GM12891 (cell line): ENCODE data around the gene GSDME.

Experiments
- DNase-seq: peaks from one replicate; pipeline ENCODE4 v3.0.0; 2011; ENCODE audit warnings: low spot score; ENCODE audit not compliant: insufficient read length
- FAIRE-seq: peaks from 2 replicates; lab custom pipeline; 2011; peaks lifted over from hg19 to GRCh38; lab: Jason Lieb, UNC
- PAX5 ChIP-seq: IDR thresholded peaks from 2 replicates; pipeline ENCODE4 v1.6.1; 2011; ENCODE audit warnings: low read length, moderate library complexity, mild to moderate bottlenecking; ENCODE audit not compliant: insufficient read depth, severe bottlenecking
- POLR2A ChIP-seq: IDR thresholded peaks from 2 replicates; pipeline ENCODE4 v1.6.1; 2011; ENCODE audit warnings: low read depth, low read length, control low read depth
- POLR2AphosphoS5 ChIP-seq: IDR thresholded peaks from 2 replicates; pipeline ENCODE4 v1.6.1; 2011; ENCODE audit warnings: low read depth, low read length, control low read depth
- POU2F2 ChIP-seq: IDR thresholded peaks from 2 replicates; pipeline ENCODE4 v1.6.1; 2011; ENCODE audit warnings: low read depth, mild to moderate bottlenecking, control low read depth, low read length, moderate library complexity
- SPI1 ChIP-seq: IDR thresholded peaks from 2 replicates; pipeline ENCODE4 v1.6.1; 2011; ENCODE audit warnings: low read depth, low read length, control low read depth
- TAF1 ChIP-seq: IDR thresholded peaks from 2 replicates; pipeline ENCODE4 v1.6.1; 2011; ENCODE audit warnings: low read depth, low read length, control low read depth

Gene GSDME

DNA sequence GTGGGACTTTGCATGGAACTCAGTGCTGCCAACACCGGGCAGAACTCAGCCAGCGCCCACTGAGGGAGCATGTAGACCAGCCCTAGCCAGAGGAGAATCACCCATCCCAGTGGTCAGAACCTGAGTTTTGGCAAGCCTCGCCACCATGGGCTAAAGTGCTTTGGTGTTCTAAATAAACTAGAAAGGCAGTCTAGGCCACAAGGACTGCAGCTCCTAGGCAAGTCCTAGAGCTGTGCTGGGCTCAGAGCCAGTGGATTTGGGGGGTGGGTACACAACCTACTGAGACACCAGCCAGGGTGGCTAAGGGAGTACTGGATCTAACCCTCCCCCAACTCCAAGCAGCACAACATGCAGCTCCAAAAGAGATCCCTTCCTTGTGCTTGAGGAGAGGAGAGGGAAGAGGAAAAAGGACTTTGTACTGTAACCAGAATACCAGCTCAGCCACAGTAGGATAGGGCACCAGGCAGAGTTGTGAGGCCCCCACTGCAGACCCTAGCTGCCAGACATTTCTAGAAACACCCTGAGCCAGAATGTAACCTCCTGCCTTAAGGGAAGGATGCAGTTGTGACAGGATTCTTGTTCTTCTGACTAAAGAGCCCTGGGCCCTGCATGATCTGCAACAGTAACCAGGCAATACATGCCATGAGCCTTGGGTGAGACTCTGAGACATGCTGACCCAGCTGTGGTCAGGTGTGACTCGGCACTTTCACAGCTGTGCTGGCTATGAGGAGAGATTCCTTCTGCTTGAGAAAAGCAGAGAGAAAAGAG lies 24.4 kb downstream of the GSDME start:
- TF ChIP-seq POLR2A (no peak), TAF1 (no peak), PAX5 (no peak), POU2F2 (no peak), SPI1 (no peak), POLR2AphosphoS5 (no peak)
- DNase-seq (no peak), FAIRE-seq (peak; percentile 81)

DNA sequence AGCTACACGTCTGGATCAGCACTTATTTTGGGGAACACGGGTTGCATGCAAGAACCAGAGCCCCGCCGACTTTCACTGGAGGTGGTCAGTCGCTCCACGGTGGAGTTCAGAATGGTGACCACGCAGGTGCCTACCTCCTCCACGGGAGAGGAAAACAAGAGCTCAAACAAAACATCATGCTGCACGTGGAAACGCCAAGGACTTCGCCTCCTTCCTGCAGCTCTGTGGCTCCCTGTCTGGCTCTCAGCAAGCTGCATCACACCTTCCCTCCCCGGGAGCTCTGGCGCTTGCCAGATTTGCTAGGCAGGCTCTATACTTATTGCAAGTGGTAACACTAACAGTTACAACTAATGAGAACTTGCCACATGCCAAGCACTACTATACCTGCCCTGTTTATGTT lies 26.0 kb downstream of the GSDME start:
- no peak for FAIRE-seq
- TF ChIP-seq POU2F2 = no peak
- TF ChIP-seq POLR2AphosphoS5 = no peak
- TF ChIP-seq SPI1 = no peak
- no peak for TF ChIP-seq TAF1
- no peak for TF ChIP-seq POLR2A
- DNase-seq = no peak

DNA sequence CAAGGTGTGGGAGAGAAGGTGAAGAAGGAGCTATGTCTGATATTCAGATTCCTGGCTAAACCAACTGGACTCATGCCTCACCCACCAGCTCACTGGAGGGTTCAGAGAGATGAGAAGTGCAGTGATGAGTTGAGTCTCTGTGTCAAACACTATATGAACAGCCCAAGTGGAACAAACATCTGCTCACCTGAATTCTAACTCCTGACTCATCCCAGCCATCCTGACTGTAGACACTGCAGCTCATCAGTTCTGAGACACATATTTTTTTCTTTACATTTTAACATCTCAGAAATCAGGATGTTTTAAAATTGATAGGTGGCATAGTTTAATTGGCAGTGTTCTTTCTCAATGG lies 27.3 kb downstream of the GSDME start:
- FAIRE-seq (peak; percentile 86), DNase-seq (no peak)
- TF ChIP-seq PAX5 (no peak), POLR2A (no peak), TAF1 (no peak), SPI1 (no peak), POLR2AphosphoS5 (no peak), POU2F2 (no peak)

DNA sequence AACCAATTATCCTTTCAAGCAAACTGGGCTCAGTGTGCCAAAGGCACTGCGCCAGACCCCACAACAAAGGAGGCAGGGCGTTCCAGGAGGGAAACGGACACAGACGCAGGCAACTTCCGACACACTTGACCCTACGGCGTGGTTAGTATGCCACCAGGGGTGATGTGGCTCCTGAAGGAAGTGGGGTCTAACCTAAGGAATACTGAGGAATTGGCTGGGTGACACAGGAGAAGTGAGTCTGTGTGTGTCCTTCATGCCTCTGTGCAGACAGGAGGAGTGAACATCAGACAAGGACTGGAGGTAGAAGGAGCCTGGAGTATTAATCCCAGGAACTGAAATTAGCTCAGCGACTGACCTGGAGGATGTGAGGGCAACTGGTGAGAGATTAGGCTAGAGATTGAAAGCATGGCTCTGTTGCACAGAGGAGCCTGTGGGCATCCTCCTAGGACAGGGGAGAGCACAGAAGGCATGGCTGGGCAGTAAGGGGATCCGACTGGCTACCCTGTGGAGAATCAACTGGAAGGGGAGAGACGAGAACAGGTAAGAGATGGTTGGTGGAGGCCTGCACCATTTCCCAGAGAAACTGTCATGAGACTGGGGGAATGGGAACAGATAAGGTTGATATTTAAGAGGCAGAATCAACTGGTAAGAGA lies 27.8 kb downstream of the GSDME start:
- no peak for FAIRE-seq
- TF ChIP-seq POU2F2 (no peak), POLR2AphosphoS5 (no peak), TAF1 (no peak), PAX5 (no peak), POLR2A (no peak), SPI1 (no peak)
- DNase-seq = no peak

DNA sequence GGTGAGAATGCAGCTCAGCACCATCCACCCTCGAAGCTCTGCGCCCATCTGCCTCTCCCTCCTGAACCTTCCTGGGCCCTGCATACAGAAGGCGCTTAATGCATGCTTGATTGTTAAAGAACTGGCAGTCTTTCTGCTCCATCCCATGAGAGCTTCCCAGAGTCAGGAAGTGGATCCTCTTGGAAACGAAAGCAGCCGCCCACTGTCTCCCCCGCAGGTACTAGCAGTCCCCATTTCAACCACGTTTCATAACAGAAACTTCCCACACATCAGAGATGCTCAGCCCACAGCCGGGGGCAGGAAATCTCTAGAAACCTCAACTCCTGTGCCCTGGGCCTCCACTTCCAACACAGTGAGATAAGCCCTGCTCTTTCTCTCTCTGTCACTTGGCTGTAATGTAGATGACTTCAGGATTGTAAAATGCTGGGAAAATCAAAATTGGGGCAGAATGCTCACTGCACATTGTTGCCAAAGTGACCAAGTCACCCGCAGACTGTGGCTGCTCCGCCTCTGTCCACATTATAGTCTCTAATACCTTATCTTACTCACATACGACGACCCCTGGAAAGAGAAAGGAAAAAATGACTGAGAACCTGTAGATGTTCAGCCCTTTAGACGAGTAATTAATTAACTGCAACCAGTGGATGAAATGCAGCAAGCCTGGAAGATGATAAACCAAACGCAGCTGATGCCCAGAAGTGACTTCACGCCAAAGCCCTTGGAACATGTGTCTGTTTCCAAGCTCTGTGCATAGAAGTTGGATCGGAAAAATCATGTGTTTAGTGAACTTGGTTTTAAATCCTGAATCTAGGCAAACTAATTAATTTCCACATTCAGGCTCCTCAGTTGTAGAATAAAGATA lies 28.5 kb downstream of the GSDME start:
- peak; percentile 55 for FAIRE-seq
- TF ChIP-seq POLR2AphosphoS5 = no peak
- TF ChIP-seq PAX5 = no peak
- no peak for TF ChIP-seq POU2F2
- peak; percentile 17; the same call in 1 of the 2 replicates for TF ChIP-seq SPI1
- no peak for TF ChIP-seq TAF1
- DNase-seq = no peak

DNA sequence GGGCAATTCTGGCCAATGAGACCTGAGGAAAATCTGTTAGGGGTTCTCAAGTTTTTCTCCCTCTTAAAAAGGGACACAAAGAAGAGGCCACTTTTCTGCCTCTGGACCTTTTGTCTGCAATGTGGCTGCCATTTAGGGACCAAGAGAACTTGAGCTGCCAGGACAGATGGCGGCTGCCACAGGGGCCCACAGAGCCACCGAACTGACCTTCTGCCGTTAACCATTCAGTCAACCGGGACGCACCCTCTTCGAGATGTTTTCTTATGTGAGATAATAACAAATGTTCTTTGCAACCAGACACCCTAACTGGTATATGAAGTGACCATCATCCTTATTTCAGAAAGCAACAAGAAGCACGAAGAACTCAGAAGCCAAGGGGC lies 29.2 kb downstream of the GSDME start:
- FAIRE-seq (no peak), DNase-seq (no peak)
- TF ChIP-seq POU2F2 (no peak), TAF1 (no peak), SPI1 (no peak), POLR2AphosphoS5 (no peak)

DNA sequence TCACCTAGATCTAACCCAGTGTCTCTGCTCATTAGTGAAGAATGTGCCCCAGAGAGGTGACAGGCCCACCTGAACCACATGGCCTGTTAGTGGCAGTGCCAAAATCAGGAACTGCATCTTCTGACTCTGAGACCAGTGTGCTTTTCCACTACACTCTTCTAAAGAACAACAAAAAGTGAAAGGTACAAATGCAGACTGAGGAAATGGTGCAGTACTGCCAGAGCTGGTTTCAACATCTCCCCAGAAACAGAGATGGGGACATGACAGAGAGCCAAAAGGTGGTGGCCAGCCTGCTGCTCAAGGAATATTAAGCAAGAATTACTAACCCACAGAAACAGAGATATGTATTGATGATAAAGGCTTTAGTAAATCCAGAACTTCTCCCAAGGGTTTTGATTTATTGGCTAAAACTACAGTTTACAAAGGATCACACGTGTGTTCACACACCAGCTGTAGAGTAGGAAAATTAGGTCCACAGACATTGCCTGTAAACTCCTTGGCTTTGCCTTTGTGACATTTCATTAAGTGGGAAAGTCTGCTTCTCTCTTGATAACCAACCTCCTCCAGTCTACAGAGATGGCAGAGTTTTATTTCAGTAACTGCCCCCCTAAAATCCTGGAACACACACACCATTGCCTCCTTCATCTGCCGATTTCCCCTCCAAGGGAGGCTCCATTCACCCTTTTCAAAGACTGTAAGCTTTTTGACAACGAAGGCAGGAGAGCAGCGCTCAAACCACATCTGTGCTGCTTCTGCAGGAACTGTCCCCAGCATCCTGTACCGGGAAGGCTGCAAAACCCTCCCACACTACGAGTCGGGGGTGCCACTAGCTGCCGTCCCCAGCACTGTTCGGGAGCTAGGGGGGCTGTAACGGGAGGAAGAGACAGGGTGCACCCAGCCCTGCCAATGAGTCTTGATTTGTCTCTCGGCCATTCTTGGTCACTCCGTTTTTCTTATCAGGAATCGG lies 29.8 kb downstream of the GSDME start:
- TF ChIP-seq POLR2AphosphoS5 (no peak), SPI1 (peak; percentile 84), POLR2A (no peak), PAX5 (no peak)
- FAIRE-seq (peak; percentile 92), DNase-seq (no peak)

DNA sequence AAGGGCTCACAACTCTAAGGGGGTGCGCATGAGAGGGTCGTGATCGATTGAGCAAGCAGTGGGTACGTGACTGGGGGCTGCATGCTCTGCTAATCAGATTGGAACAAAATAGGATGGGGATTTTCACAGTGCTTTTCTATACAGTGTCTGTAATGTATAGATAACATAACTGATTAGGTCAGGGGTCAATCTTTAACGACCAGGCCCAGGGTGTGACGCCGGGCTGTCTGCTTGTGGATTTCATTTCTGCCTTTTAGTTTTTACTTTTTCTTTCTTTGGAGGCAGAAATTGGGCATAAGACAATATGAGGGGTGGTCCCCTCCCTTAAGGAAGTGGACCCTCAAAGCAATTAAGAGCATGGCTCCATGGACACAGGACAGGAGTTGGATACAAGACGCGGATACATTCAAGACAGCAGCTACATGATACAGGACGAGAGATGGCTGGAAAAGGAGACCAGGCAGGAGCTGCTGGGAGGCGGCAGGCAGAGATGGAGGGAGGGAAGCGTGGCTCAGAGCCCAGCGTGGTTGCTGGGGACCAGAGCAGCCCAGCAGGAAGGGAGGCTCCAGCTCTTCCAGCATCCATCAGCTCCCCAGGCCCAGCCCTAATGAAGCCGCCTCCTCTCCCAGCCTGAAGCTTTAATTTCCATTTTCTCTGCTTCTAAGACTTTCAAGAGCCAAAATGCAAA lies 31.6 kb downstream of the GSDME start:
- no peak for TF ChIP-seq SPI1
- TF ChIP-seq TAF1 = no peak
- no peak for TF ChIP-seq POU2F2
- no peak for TF ChIP-seq PAX5
- no peak for TF ChIP-seq POLR2AphosphoS5
- TF ChIP-seq POLR2A = no peak
- FAIRE-seq (no peak), DNase-seq (no peak)
